ENCODE measurements around the gene BAX. TPM values are rescaled to one million over a fixed set of nuclear protein-coding genes. Genes with fewer than 3 reads are reported as not detected.

The BAX gene
- total and polyA plus RNA-seq, 9 of the 15 experiments (the other 6 are each of a cell fraction or from before 2014, with no cell fraction given) = 3.2 to 95.4 (median 44.5) TPM

DNA sequence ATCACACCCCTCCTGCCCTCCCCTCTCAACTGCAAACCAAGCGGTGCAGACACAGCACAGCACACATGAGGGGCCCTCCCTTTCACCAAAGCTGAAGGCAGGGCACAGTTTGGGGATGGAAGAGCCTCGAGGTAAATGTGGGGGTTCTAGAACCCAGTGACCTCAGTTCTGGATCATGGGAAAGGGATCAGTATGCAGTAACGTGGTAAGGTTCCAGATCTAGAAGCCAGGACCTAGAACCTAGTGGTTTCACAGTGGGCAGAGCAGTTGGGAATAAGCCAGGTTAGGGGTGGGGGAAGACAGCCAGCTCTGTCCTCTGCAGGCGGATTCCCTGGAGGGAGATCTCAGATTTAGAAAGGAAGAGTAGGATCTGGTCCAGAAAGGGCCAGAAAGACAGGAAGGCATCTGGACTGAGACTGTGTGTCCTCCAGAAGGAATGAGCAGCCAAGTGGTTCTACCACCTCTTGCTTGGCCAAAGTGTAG, 13.5 kb downstream of the BAX start:
- no peaks in the 10 kb centered on the region for H3K9me3 ChIP-seq (replicated peaks; ENCODE audit: control insufficient read depth, insufficient read depth, low read depth, low read length)
- H3K4me2 ChIP-seq (ENCODE audit: insufficient read depth, low read length) = peak overlapping the region; percentile 99
- no peak overlapping the region for H3K4me3 ChIP-seq
- no peak for FAIRE-seq
- in situ Hi-C loops (cut with MboI) (loop anchor here (10.0 kb wide), 1 partner anchor 93 kb away; the partner anchor contains the start of gene PPP1R15A), intact Hi-C loops (cut with micrococcal nuclease) (loop anchor here (5.0 kb wide), 1 partner anchor 36 kb away; the partner anchor contains the start of gene DHDH)
- H4K20me1 ChIP-seq (replicated peaks; ENCODE audit: control insufficient read depth, insufficient read depth, low read length) = peaks cover 21% of the 10 kb centered on the region
- BruUV-seq (replicated peaks) = no TSS peak
- H3K4me1 ChIP-seq (replicated peaks in 1 of 2; ENCODE audit: control insufficient read depth in 2 of 2, insufficient read depth in 2 of 2, low read length in 2 of 2) = peaks cover 32 to 50% of the 10 kb centered on the region in 2 experiments
- peak overlapping the region; percentile 82; the same call in 2 of the 3 replicates for H3K27ac ChIP-seq (ENCODE audit: extremely low read depth, low read depth, low read length)
- no peaks in the 10 kb centered on the region for H3K27me3 ChIP-seq (ENCODE audit: control insufficient read depth in 2 of 2, insufficient read depth in 2 of 2, low read length in 2 of 2)
- no peak; the same call in 2 of the 3 replicates for ATAC-seq
- H3K9ac ChIP-seq (ENCODE audit: insufficient read depth in 1 of 2, low read depth in 2 of 2, low read length in 2 of 2) = peak overlapping the region; percentile 90 to 91; a peak in 3 of 4 replicates
- H3K36me3 ChIP-seq (ENCODE audit: control insufficient read depth, insufficient read depth, low read length) = peaks cover 61% of the 10 kb centered on the region
- H3K9me1 ChIP-seq (ENCODE audit: control insufficient read depth, insufficient read depth, low read length) = no peaks in the 10 kb centered on the region
- H2AFZ ChIP-seq (ENCODE audit: low read depth, low read length) = no peak overlapping the region
- WGBS (ENCODE audit: insufficient coverage, low coverage, missing lambda C conversion rate) = 53% methylated on average over 4 of the region's 4 CpGs
- DNase-seq (ENCODE audit: extremely low read depth in 1 of 4, low spot score in 3 of 4) = no peak
- H3K79me2 ChIP-seq (ENCODE audit: control insufficient read depth, insufficient read depth, low read length) = peaks cover 42% of the 10 kb centered on the region
- POLR2A ChIA-PET = interaction anchor here (0.6 to 14.5 kb wide), 28 partner anchors 8 to 521 kb away, joined by 3 to 439 read pairs (median 12); partner anchors contain the start of genes BAX, DHDH, GYS1 and HSD17B14
- CTCF ChIA-PET (ENCODE audit: low intra/inter-chr PET ratio) = interaction anchor here (0.6 kb wide), 2 partner anchors 13 to 332 kb away, joined by 3 to 6 read pairs; no protein-coding TSS in a partner anchor
- TF ChIP-seq, protein P1, sequence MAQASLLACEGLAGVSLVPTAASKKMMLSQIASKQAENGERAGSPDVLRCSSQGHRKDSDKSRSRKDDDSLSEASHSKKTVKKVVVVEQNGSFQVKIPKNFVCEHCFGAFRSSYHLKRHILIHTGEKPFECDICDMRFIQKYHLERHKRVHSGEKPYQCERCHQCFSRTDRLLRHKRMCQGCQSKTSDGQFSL (CRISPR knock-in tag; IDR thresholded peaks at IDR 0.05) = no peak
- TF ChIP-seq, protein P1 (tag; IDR thresholded peaks at IDR 0.05) = 0 out of 4 replicates have a peak, but pooled peaks of 1 of the 2 experiments have one; percentile 26
- TF ChIP-seq, protein P2, sequence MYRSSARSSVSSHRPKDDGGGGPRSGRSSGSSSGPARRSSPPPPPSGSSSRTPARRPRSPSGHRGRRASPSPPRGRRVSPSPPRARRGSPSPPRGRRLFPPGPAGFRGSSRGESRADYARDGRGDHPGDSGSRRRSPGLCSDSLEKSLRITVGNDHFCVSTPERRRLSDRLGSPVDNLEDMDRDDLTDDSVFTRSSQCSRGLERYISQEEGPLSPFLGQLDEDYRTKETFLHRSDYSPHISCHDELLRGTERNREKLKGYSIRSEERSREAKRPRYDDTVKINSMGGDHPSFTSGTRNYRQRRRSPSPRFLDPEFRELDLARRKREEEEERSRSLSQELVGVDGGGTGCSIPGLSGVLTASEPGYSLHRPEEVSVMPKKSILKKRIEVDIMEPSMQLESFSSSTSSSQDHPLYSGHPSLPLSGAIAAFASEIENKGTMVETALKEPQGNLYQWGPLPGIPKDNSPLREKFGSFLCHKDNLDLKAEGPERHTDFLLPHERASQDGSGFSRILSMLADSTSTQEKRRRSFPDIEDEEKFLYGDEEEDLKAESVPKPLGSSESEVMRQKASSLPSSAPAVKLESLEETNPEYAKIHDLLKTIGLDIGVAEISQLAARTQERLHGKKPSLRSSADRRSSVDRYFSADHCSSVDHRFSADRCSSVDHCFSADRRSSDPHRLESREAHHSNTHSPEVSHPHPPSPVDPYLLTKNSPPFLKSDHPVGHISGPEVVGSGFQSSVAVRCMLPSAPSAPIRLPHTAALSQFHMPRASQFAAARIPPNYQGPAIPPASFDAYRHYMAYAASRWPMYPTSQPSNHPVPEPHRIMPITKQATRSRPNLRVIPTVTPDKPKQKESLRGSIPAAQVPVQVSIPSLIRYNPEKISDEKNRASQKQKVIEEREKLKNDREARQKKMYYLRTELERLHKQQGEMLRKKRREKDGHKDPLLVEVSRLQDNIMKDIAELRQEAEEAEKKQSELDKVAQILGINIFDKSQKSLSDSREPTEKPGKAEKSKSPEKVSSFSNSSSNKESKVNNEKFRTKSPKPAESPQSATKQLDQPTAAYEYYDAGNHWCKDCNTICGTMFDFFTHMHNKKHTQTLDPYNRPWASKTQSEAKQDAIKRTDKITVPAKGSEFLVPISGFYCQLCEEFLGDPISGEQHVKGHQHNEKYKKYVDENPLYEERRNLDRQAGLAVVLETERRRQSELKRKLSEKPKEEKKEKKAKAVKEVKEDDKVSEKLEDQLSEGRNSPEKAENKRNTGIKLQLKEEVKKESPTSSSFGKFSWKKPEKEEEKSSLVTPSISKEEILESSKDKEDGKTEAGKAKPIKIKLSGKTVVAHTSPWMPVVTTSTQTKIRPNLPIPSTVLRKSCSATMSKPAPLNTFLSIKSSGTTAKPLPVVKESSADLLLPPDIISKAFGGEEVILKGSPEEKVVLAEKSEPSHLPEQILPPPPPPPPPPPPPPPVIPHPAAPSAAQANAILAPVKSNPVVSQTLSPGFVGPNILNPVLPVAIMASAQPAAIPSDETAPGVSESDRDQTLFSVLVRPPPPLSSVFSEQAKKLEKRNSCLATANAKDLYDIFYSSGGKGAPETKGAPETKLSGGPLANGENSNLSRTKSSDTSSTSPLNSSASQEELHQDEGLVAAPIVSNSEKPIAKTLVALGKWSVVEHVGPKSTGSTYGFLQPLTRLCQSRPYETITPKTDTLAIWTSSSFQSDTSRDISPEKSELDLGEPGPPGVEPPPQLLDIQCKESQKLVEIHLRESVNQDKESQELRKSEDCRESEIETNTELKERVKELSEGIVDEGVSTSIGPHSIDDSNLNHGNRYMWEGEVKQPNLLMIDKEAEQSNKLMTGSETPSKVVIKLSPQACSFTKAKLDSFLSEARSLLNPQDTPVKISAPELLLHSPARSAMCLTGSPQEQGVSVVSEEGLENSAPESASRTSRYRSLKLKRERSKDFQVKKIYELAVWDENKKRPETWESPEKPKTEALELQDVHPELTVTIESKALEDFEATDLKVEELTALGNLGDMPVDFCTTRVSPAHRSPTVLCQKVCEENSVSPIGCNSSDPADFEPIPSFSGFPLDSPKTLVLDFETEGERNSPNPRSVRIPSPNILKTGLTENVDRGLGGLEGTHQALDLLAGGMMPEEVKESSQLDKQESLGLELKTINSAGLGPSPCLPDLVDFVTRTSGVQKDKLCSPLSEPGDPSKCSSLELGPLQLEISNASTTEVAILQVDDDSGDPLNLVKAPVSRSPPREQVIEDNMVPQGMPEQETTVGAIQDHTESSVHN (IDR thresholded peaks at IDR 0.05; ENCODE audit: borderline replicate concordance in 1 of 2, low read depth in 1 of 2) = no peak
- TF ChIP-seq KLF16 (IDR thresholded peaks at IDR 0.05) (no peak), PYGO2 (tag; IDR thresholded peaks at IDR 0.05) (no peak), KAT2B (IDR thresholded peaks at IDR 0.05; ENCODE audit: low read depth, low read length) (no peak), RBM22 (IDR thresholded peaks at IDR 0.05; ENCODE audit: low read depth, low read length, poor library complexity, severe bottlenecking) (no peak), POLR2AphosphoS2 (IDR thresholded peaks at IDR 0.05; ENCODE audit: low read length) (no peak), TOE1 (IDR thresholded peaks at IDR 0.05; ENCODE audit: borderline replicate concordance) (no peak), TOE1 (CRISPR knock-in tag; IDR thresholded peaks at IDR 0.05; ENCODE audit: borderline replicate concordance, low read depth) (no peak), TBP (optimal IDR thresholded peaks at IDR 0.05; ENCODE audit: low read depth, low read length) (no peak), ZSCAN29 (IDR thresholded peaks at IDR 0.05) (no peak)
